Measurements from ENCODE around the gene GBF1. TPM values are rescaled to one million over a fixed set of nuclear protein-coding genes. Genes with fewer than 3 reads are reported as not detected.

GBF1 gene
- total and polyA plus RNA-seq, 2 donors (not counting 1 experiment from before 2014, with no cell fraction given), result 20.8 to 39.3 TPM

DNA sequence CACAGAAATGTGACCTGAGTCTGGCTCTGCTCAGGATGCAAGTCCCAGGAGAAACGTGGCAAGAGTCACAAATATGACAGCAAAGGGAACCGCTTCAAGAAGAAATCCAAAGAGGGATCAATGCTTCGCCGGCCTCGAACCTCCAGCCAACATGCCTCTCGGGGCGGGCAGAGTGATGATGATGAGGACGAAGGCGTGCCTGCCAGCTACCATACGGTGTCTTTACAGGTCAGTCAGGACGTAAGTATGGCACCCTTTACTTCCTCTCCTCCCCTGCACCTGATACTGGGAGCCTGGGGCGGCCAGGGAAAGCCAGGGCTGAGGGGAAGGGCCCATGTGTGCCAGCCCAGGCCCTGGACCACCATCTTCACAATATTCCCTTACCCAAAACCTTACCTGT is 131.6 kb downstream of the GBF1 start:
- ATAC-seq (ENCODE audit: low read depth) (no peak), DNase-seq (no peak)
- ChIA-PET POLR2A (no interaction called here), CTCF (interaction anchor here (1.2 to 1.5 kb wide), 2 partner anchors 102 to 157 kb away, joined by 3 to 4 read pairs; no protein-coding TSS in a partner anchor)
- TF ChIP-seq, protein P1, sequence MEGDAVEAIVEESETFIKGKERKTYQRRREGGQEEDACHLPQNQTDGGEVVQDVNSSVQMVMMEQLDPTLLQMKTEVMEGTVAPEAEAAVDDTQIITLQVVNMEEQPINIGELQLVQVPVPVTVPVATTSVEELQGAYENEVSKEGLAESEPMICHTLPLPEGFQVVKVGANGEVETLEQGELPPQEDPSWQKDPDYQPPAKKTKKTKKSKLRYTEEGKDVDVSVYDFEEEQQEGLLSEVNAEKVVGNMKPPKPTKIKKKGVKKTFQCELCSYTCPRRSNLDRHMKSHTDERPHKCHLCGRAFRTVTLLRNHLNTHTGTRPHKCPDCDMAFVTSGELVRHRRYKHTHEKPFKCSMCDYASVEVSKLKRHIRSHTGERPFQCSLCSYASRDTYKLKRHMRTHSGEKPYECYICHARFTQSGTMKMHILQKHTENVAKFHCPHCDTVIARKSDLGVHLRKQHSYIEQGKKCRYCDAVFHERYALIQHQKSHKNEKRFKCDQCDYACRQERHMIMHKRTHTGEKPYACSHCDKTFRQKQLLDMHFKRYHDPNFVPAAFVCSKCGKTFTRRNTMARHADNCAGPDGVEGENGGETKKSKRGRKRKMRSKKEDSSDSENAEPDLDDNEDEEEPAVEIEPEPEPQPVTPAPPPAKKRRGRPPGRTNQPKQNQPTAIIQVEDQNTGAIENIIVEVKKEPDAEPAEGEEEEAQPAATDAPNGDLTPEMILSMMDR (IDR thresholded peaks at IDR 0.05), result no peak
- TF ChIP-seq EZH2 (IDR thresholded peaks at IDR 0.05; ENCODE audit: borderline replicate concordance, insufficient read depth, low read depth, low read length, poor library complexity, severe bottlenecking), result no peak
- H2AFZ ChIP-seq (ENCODE audit: insufficient read depth, low read depth, low read length, poor library complexity, severe bottlenecking), result no peak overlapping the region
- no peak overlapping the region for H3K27ac Mint-ChIP-seq
- no peaks in the 10 kb centered on the region for H3K9me3 Mint-ChIP-seq (ENCODE audit: insufficient read depth)
- no peaks in the 10 kb centered on the region for H3K79me2 ChIP-seq (ENCODE audit: control insufficient read depth, insufficient read depth, low read length)
- H3K4me3 Mint-ChIP-seq, result no peak overlapping the region
- no peaks in the 10 kb centered on the region for H3K27me3 ChIP-seq (replicated peaks in 1 of 4; ENCODE audit: control extremely low read depth in 1 of 4, control insufficient read depth in 3 of 4, insufficient read depth in 4 of 4, low read length in 3 of 4)
- no peak overlapping the region for H3K4me2 ChIP-seq (replicated peaks; ENCODE audit: low read depth, low read length, poor library complexity, severe bottlenecking)
- H4K20me1 ChIP-seq (ENCODE audit: control insufficient read depth, insufficient read depth, low read length, poor library complexity, severe bottlenecking), result no peaks in the 10 kb centered on the region
- H3K9ac ChIP-seq (ENCODE audit: low read length), result no peak overlapping the region
- peaks cover 0 to 63% of the 10 kb centered on the region in 2 experiments for H3K36me3 ChIP-seq (replicated peaks in 1 of 2; ENCODE audit: control extremely low read depth in 1 of 2, control insufficient read depth in 1 of 2, extremely low read depth in 1 of 2, insufficient read depth in 2 of 2, low read length in 1 of 2)
- no peak overlapping the region for H3K27ac ChIP-seq (ENCODE audit: low read length in 2 of 2)
- no peaks in the 10 kb centered on the region for H3K4me1 ChIP-seq (ENCODE audit: control insufficient read depth in 2 of 2, insufficient read depth in 2 of 2, low read length in 2 of 2)
- H3K9me3 ChIP-seq (ENCODE audit: control extremely low read depth in 1 of 3, control insufficient read depth in 2 of 3, insufficient read depth in 1 of 3, low read length in 2 of 3), result no peaks in the 10 kb centered on the region
- no peak overlapping the region for H3K4me3 ChIP-seq (ENCODE audit: control extremely low read depth in 1 of 5, extremely low read depth in 1 of 5, insufficient read depth in 1 of 5, low read depth in 2 of 5, low read length in 4 of 5)
- intact Hi-C loops (cut with micrococcal nuclease), result no loop called here
- 96% methylated on average over 9 of the region's 12 CpGs for WGBS (ENCODE audit: insufficient coverage)
- H3K27me3 Mint-ChIP-seq, result no peaks in the 10 kb centered on the region
- H3K4me1 Mint-ChIP-seq, result no peaks in the 10 kb centered on the region

DNA sequence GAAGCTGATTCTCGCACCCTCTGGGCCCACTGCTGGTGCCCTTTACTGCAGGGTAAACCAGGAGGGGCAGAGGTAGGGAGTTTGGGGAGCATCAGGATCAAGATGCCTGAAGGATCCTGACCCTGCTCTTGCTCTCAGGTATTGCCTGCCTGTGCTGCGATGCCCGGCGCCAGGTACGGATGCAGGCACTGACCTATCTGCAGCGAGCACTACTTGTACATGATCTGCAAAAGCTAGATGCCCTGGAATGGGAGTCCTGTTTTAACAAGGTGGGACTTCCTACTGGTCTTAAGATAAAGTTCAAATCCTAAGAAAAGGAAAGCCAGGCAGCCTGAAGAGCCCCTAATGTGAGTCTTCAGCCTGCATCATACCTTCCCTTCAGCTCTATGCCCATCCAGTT is 134.1 kb downstream of the GBF1 start:
- H3K4me1 Mint-ChIP-seq, result peaks cover 4% of the 10 kb centered on the region
- Histone ChIP-seq H3K4me2 (replicated peaks; ENCODE audit: low read depth, low read length, poor library complexity, severe bottlenecking) (no peak overlapping the region), H3K4me3 (ENCODE audit: control extremely low read depth in 1 of 5, extremely low read depth in 1 of 5, insufficient read depth in 1 of 5, low read depth in 2 of 5, low read length in 4 of 5) (no peak overlapping the region), H3K79me2 (ENCODE audit: control insufficient read depth, insufficient read depth, low read length) (no peaks in the 10 kb centered on the region), H3K36me3 (replicated peaks in 1 of 2; ENCODE audit: control extremely low read depth in 1 of 2, control insufficient read depth in 1 of 2, extremely low read depth in 1 of 2, insufficient read depth in 2 of 2, low read length in 1 of 2) (peaks cover 0 to 55% of the 10 kb centered on the region in 2 experiments), H4K20me1 (ENCODE audit: control insufficient read depth, insufficient read depth, low read length, poor library complexity, severe bottlenecking) (no peaks in the 10 kb centered on the region), H3K27me3 (replicated peaks in 1 of 4; ENCODE audit: control extremely low read depth in 1 of 4, control insufficient read depth in 3 of 4, insufficient read depth in 4 of 4, low read length in 3 of 4) (no peaks in the 10 kb centered on the region), H3K9ac (ENCODE audit: low read length) (no peak overlapping the region), H2AFZ (ENCODE audit: insufficient read depth, low read depth, low read length, poor library complexity, severe bottlenecking) (no peak overlapping the region), H3K4me1 (ENCODE audit: control insufficient read depth in 2 of 2, insufficient read depth in 2 of 2, low read length in 2 of 2) (peaks cover 0 to 3% of the 10 kb centered on the region in 2 donors), H3K9me3 (ENCODE audit: control extremely low read depth in 1 of 3, control insufficient read depth in 2 of 3, insufficient read depth in 1 of 3, low read length in 2 of 3) (no peaks in the 10 kb centered on the region), H3K27ac (ENCODE audit: low read length in 2 of 2) (no peak overlapping the region)
- CTCF ChIA-PET, result interaction anchor here (2.0 to 2.7 kb wide), 2 partner anchors 11 to 205 kb away, joined by 7 to 8 read pairs; no protein-coding TSS in a partner anchor
- no peak for ATAC-seq (ENCODE audit: low read depth)
- no peak overlapping the region for H3K4me3 Mint-ChIP-seq
- no peak for TF ChIP-seq EZH2 (IDR thresholded peaks at IDR 0.05; ENCODE audit: borderline replicate concordance, insufficient read depth, low read depth, low read length, poor library complexity, severe bottlenecking)
- TF ChIP-seq, protein P1 (IDR thresholded peaks at IDR 0.05), result no peak
- no peaks in the 10 kb centered on the region for H3K9me3 Mint-ChIP-seq (ENCODE audit: insufficient read depth)
- no peak overlapping the region for H3K27ac Mint-ChIP-seq
- intact Hi-C loops (cut with micrococcal nuclease), result no loop called here
- POLR2A ChIA-PET, result no interaction called here
- no peak for DNase-seq
- WGBS (ENCODE audit: insufficient coverage), result 98% methylated on average over 6 of the region's 6 CpGs
- no peaks in the 10 kb centered on the region for H3K27me3 Mint-ChIP-seq
